Lower leg skin (tissue), 3 donors: ENCODE data around the gene IP6K2.

Experiments
- POLR2A ChIP-seq, 2 donors: fragments of 450-650 bp; IDR thresholded peaks; one replicate each; pipeline ENCODE4 v1.6.1; 2016 to 2017; ENCODE audit warnings: antibody characterized with exemption in 2 of 2, mild to moderate bottlenecking in 1 of 2, moderate library complexity in 1 of 2
- TF ChIP-seq, protein P1 (sequence below), 3 donors: fragments of 450-650 bp; IDR thresholded peaks; one replicate each; pipeline ENCODE4 v1.5.1; 2016; ENCODE audit warnings: antibody characterized with exemption in 3 of 3, mild to moderate bottlenecking in 3 of 3, moderate library complexity in 2 of 3

DNA sequence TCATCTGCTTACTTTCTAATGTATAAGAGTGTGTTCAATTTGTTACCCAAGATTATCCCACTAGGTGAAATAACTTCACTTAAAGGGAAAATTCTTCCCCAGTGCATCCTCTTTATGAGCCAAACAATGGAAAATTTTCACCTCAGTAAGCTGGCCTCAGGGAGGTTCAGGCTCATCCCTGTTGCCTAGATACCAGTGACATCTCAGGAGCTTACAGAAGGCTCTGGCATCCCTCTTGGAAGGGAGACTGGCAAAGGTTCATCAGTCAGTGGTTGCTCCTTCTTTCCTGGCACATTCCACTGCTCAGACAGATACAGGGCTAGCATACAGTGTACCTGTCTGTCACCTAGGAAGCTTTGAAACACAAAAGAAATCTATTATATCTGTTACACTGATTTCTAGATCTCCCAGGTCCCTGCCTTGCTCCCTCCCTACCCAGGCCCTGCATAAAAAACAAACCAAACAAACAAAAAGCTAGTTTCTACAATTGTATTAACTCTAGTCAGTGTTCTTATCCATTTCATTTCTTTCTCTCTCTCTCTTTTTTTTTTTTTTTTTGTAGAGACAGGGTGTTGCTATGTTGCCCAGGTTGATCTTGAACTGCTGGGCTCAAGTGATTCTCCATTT is 1.7 kb downstream of the IP6K2 start:
- TF ChIP-seq, protein P1, sequence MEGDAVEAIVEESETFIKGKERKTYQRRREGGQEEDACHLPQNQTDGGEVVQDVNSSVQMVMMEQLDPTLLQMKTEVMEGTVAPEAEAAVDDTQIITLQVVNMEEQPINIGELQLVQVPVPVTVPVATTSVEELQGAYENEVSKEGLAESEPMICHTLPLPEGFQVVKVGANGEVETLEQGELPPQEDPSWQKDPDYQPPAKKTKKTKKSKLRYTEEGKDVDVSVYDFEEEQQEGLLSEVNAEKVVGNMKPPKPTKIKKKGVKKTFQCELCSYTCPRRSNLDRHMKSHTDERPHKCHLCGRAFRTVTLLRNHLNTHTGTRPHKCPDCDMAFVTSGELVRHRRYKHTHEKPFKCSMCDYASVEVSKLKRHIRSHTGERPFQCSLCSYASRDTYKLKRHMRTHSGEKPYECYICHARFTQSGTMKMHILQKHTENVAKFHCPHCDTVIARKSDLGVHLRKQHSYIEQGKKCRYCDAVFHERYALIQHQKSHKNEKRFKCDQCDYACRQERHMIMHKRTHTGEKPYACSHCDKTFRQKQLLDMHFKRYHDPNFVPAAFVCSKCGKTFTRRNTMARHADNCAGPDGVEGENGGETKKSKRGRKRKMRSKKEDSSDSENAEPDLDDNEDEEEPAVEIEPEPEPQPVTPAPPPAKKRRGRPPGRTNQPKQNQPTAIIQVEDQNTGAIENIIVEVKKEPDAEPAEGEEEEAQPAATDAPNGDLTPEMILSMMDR (IDR thresholded peaks at IDR 0.05) = no peak
- no peak for TF ChIP-seq POLR2A (IDR thresholded peaks at IDR 0.05)
